ENCODE results near the gene ABHD17C. TPM values are rescaled to one million over a fixed set of nuclear protein-coding genes. Genes with fewer than 3 reads are reported as not detected.

ABHD17C gene
- total and polyA plus RNA-seq, 2 donors (not counting 3 experiments of a cell fraction or from before 2014, with no cell fraction given) = 5.9 to 10.9 TPM

DNA sequence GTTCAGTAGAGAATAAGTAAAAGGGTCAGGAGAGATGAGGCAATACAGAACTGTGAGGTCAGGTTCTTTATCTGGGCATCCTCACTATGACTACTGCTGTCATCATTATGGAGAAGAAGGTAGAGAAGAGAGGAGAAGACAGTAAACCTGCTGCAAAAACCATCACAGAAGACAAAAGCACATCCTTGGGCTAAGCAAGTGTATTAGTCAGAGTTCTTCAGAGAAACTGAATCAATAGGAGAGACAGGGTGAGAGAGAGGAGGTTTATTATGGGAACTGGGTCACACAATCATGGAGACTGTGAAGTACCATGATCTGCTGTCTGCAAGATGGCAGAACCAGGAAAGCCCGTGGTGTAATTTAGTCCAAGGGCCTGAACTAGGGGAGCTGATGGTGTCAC, 9.5 kb upstream of the ABHD17C start:
- POLR2A ChIA-PET = no interaction called here
- H4K20me1 ChIP-seq (replicated peaks; ENCODE audit: control insufficient read depth, extremely low read depth, insufficient read depth, low read length) = no peaks in the 10 kb centered on the region
- H3K27me3 ChIP-seq (ENCODE audit: control insufficient read depth in 2 of 2, insufficient read depth in 2 of 2, low read length in 2 of 2) = peaks cover 7 to 10% of the 10 kb centered on the region in 2 experiments
- intact Hi-C loops (cut with micrococcal nuclease) = no loop called here
- no peak overlapping the region for H3K27ac ChIP-seq (ENCODE audit: insufficient read depth, low read depth, low read length)
- TF ChIP-seq FOS (IDR thresholded peaks at IDR 0.05; ENCODE audit: borderline replicate concordance, insufficient read depth, low read length) (no peak), EZH2 (IDR thresholded peaks at IDR 0.05; ENCODE audit: borderline replicate concordance, low read depth, low read length, severe bottlenecking) (no peak), JUN (IDR thresholded peaks at IDR 0.05; ENCODE audit: borderline replicate concordance, insufficient read depth, insufficient read length, low read depth) (no peak), GATA2 (IDR thresholded peaks at IDR 0.05; ENCODE audit: insufficient read depth, insufficient read length, low read depth, low read length) (no peak), POLR2A (IDR thresholded peaks at IDR 0.05; ENCODE audit: low read depth, low read length) (no peak), POLR2AphosphoS5 (IDR thresholded peaks at IDR 0.05; ENCODE audit: insufficient read depth, low read depth, low read length) (no peak), MYC (IDR thresholded peaks at IDR 0.05; ENCODE audit: low read depth, low read length) (no peak)
- TF ChIP-seq, protein P1, sequence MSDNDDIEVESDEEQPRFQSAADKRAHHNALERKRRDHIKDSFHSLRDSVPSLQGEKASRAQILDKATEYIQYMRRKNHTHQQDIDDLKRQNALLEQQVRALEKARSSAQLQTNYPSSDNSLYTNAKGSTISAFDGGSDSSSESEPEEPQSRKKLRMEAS (IDR thresholded peaks at IDR 0.05; ENCODE audit: insufficient read depth, insufficient read length) = no peak
- TF ChIP-seq, protein P2, sequence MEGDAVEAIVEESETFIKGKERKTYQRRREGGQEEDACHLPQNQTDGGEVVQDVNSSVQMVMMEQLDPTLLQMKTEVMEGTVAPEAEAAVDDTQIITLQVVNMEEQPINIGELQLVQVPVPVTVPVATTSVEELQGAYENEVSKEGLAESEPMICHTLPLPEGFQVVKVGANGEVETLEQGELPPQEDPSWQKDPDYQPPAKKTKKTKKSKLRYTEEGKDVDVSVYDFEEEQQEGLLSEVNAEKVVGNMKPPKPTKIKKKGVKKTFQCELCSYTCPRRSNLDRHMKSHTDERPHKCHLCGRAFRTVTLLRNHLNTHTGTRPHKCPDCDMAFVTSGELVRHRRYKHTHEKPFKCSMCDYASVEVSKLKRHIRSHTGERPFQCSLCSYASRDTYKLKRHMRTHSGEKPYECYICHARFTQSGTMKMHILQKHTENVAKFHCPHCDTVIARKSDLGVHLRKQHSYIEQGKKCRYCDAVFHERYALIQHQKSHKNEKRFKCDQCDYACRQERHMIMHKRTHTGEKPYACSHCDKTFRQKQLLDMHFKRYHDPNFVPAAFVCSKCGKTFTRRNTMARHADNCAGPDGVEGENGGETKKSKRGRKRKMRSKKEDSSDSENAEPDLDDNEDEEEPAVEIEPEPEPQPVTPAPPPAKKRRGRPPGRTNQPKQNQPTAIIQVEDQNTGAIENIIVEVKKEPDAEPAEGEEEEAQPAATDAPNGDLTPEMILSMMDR (IDR thresholded peaks at IDR 0.05; ENCODE audit: extremely low read depth in 1 of 2, insufficient read depth in 1 of 2, low read depth in 1 of 2, low read length in 2 of 2) = no peak
- H3K79me2 ChIP-seq (ENCODE audit: control insufficient read depth, insufficient read depth, low read length) = no peaks in the 10 kb centered on the region
- CTCF ChIA-PET = no interaction called here
- dilution Hi-C loops (cut with MboI; ENCODE audit: extremely low pct_ligation_motif_present, low sequenced_read_pairs) = no loop called here
- H2AFZ ChIP-seq (ENCODE audit: low read depth, low read length) = no peak overlapping the region
- BruUV-seq (replicated peaks) = no TSS peak
- H3K9me3 ChIP-seq (replicated peaks; ENCODE audit: control insufficient read depth, insufficient read depth, low read length) = no peaks in the 10 kb centered on the region
- DNase-seq (ENCODE audit: low read depth, low spot score) = no peak
- H3K4me3 ChIP-seq (replicated peaks in 1 of 3; ENCODE audit: insufficient read depth in 1 of 3, low read depth in 1 of 3, low read length in 3 of 3) = no peak overlapping the region
- no peaks in the 10 kb centered on the region for H3K9me1 ChIP-seq (replicated peaks; ENCODE audit: control insufficient read depth, extremely low read depth, insufficient read depth, low read length)
- H3K36me3 ChIP-seq (ENCODE audit: control insufficient read depth in 2 of 2, extremely low read depth in 1 of 2, insufficient read depth in 2 of 2, low read length in 2 of 2) = no peaks in the 10 kb centered on the region
- FAIRE-seq = no peak
- H3K4me2 ChIP-seq (ENCODE audit: insufficient read depth, low read length) = no peak overlapping the region
- H3K9ac ChIP-seq (replicated peaks; ENCODE audit: extremely low read depth, insufficient read depth, low read length) = no peak overlapping the region
- no peaks in the 10 kb centered on the region for H3K4me1 ChIP-seq (ENCODE audit: control insufficient read depth, extremely low read depth, insufficient read depth, low read length)

All from endothelial cell of umbilical vein (primary cell).